ENCODE results near the gene ZNF594.
"Not testable (repeated sequence)": the region's sequence is repeated elsewhere in the genome, so short reads cannot be mapped to it uniquely, and the experiment has no call there.

ZNF594 gene

DNA sequence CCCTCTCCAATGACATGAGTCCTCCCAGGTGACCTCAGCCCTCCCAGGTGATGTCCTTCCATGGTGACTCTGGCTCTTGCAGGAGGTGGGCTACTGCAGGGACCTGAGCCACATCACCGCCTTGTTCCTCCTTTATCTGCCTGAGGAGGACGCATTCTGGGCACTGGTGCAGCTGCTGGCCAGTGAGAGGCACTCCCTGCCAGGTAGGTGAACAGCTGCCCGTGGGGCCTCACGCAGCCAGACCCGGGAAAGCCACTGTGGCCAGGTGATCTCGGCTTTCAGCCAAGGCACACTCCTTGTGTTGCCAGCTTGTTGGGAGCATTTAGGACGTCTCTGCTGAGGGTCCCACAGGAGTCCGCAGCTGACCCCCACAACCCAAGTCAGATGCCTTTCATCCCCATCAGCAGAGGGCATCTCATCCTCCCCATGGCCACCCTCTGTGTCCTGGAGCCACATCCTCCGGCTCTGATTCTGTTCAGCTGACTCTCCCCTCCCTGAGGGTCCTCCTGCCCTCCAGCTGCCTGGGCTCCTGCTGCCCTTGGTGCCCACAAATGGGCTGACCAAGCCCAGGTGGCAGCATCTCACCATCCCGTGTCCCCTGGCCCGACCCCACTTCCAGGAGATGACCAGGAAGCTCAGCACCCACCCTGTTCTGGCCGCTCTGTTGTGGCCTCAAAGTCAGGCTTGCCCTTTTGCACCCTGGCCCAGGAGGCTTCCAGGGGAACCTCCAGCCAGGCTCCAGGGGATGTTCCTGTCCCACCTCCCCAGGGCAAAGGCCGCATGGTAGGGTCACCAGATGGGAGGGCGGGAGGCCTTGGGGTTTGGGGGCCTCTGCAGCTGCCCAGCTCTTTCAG, 55.7 kb downstream of the ZNF594 start:
- no peak for DNase-seq (ENCODE audit: low read depth)

DNA sequence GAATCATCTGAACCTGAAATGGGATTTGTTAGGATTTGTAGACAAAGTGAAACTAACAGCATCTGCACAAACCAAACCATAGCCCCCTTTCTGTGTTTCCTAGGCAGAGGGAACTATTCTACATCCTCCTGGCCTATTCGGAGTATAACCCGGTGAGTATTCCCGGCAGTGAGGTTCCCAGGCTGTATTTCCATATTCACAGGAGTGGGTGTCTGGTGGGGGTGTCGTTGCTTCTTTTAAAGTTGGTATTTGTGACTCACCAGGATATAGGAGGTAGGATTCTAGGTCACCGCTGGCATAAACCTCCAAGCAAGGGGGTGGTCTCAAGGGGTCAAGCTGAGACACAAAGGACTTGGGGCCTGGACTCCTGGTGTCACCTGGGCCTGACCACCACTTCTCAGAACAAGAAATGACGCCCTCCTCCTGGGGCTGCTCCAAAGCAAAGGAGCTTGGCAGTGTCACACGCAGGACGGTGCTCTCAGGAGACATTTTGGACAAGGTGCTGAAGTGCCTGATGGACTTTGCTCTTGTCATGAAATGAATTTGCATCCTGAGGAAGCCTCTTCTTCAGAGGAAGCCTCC, 56.4 kb downstream of the ZNF594 start:
- DNase-seq (ENCODE audit: low read depth): not testable (repeated sequence)

DNA sequence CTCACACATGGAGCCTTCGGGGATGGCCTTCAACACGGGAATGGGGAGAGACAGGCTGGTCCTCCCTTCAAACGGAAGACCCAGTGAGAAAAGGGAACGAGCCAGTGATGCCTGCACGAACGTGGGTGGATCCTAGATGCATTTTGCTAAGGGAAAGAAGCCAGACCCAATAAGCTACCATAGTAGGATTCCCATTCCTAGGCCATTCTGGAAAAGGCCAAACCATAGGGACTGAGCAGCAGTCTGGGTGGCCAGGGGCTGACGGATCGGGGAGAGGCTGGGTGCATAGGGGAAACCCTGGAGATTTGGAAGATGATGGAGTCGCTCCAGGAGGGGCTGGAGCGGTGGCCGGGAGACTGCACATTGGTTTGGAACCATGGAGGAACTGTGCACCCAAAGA, 57.1 kb downstream of the ZNF594 start:
- not testable (repeated sequence) for DNase-seq (ENCODE audit: low read depth)

DNA sequence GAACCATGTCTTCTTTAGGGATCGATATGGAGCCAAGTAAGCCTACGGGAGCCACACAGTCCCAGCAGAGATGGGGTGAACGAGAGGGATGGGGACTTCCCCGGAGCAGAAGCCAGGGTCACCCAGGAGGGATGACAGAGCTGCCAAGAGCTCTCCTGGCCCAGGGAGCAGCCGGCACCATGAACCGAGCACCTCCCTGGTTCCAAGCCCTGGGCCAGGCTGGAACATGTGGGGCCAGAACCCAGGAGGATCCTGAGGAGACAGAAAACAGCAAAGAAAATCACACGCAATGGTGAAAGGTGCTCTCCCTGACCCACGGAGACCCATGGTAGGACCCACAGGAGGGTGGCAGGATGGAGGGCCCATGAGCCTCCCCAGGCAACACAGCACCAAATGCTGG, 57.7 kb downstream of the ZNF594 start:
- DNase-seq (ENCODE audit: low read depth): not testable (repeated sequence)

DNA sequence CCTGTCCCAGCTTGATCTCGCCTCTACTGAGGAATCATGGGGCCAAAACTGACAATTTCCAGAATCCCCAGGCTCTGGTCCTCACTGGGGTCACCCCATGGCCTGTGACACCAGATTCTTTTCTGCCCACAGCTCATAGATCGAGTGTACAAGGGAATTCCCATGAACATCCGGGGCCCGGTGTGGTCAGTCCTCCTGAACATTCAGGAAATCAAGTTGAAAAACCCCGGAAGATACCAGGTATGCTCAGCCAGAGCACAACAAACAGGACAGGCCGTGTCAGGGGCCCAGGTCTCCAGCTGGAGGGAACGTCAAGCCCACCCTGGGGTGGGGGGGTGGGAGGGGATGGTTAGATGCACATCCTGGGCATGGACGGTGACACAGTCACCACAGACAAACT, 58.4 kb downstream of the ZNF594 start:
- no peak for DNase-seq (ENCODE audit: low read depth)

DNA sequence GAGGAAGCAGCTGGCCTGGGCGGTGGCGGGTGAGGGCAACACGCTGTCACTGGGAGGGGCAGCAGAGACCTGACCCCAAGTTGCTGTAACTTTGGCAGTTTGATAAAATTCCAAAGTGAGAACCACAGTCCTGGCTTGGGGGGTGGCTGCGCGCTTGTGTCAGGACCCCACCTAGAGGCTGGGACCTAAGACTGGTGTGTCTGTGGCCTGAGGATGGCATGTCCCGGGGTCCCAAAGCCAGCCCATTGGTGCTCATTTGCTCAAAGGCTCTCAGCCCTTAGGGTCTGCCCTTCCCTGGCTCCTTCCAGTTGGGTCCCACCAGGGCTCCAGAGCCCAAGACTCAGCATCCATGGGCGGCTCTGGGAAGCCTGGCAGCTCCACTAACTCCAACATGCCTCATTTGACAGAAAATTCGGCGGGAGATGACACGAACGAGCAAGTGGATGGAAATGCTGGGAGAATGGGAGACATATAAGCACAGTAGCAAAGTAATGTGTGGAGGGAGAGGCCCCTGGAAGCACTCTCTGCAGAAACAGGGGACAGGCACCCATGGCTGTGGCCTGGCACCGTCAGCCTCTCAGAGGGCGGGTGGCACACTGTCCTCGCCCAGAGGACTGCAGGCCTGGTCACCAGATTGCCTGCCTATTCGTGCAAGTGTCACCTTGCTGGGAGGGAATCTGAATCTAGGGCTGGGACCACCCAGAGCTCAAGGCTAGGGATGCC, 59.0 kb downstream of the ZNF594 start:
- not testable (repeated sequence) for DNase-seq (ENCODE audit: low read depth)

DNA sequence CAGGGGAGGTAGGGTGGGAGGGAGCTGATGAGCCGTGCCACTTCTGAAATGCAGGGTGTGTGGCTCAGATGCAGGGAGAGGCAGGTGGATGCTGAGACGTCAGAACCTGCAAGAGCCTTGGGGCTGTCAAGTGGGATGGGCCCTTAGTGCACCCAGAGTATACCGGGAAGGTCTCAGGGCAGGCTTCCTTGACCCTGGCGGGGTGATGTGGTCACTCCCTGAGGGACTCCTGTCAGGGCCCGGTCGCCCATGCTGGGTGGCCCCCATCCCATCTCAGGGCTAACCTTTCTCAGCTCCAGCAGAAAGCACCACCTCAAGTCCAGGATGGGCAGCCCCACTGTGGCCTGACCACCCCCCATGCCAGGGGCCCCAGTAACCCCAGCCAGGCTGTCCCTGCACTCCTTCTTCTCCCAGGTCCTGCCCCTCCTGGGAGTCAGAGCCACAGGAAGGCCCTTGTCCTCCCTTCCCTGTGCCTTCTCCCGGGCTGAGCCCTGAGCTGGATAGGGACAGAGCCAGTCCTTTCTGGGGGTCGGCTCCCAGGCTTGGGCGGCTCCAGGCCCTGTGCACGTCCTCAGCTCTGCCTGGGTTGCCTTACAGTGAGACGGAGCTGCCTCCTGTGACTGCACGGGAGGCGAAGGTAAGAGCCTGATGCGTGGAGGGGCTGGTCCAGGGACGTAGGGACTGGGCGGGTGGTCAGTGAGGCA, 59.7 kb downstream of the ZNF594 start:
- DNase-seq (ENCODE audit: low read depth): not testable (repeated sequence)

DNA sequence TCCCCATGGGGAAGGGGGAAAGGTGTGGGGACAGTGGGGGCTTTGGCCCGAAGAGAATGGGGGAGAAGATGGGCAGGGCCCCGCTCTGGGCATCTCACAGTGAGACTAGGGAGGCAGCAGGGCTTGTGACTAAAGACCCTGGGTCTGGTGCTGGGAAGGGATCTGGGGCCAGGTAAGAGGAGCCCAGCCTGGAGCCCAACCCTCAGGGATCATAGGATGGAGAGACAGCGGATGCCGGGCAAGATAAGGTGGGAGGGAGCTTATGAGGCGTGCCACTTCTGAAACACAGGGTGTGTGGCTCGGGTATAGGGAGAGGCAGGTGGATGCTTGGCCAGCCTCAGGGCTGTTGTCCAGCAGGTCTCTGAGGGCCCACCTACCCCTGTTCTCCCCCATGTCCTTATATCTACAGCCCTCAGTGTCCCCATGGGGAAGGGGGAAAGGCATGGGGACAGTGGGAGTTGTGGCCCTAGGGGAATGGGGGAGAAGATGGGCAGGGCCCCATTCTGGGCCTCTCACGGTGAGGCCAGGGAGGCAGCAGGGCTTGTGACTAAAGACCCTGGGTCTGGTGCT, 60.4 kb downstream of the ZNF594 start:
- DNase-seq (ENCODE audit: low read depth): no peak

DNA sequence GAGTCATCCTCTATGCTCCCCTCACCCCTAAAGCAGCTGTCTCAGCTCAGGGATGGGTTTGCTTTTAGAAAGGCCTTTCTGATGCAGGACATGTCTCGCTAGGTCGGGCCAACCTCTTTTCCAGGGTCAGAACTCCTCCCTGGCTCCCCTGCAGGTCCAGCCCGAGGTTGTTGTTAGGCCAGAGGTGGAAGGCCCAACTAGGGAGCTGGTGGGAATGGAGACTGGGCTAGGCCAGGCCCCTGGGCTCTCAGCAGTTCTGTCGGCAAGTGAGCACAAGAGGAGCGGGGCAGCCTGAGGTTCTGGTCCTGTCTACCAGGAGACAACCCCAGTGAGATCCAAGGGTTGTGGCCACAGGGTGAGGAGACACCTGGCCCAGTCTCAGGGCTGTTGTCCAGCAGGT, 61.0 kb downstream of the ZNF594 start:
- not testable (repeated sequence) for DNase-seq (ENCODE audit: low read depth)

DNA sequence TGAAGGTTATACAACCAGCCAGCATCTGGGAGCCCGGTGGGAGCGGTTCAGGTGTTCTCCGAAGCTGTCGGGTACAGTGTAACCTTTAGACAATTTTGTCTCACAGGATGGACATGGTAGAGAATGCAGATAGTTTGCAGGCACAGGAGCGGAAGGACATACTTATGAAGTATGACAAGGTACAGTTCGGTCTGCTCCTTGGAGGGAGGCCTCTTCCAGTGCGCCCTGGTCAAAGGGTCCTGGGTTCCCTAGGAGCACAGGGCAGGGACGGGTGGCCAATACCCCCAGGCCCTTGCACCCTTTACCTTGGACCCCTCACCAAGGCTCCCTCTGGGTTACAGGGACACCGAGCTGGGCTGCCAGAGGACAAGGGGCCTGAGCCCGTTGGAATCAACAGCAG, 61.4 kb downstream of the ZNF594 start:
- DNase-seq (ENCODE audit: low read depth): not testable (repeated sequence)

DNA sequence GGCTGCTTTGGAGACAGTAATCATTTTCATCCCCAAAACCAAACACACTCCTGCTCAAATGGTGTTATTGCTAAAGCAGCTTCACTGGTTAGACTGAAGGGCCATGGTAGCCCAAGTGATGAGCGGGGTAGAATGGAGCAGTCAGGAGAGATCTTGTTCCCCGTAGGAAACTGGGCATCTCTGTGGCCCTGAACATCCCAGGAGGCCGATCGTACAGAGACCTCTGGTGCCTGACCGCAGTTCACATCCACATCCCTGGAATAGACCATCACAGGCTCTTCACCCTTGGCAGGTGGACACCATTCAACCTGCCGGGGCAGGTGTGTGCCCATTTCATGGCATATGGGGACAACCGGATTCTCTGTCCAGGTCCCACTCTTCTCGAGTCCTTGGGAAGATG, 61.9 kb downstream of the ZNF594 start:
- DNase-seq (ENCODE audit: low read depth): not testable (repeated sequence)
